AG10803 (cell line): ENCODE data around the gene EML2.

Source experiments
- DNase-seq: peaks from one replicate; pipeline ENCODE4 v3.0.0; 2010; ENCODE audit warnings: low read depth
- H3K4me3 ChIP-seq: 2 replicates; pipeline ENCODE4 v1.5.1; 2011; ENCODE audit warnings: mild to moderate bottlenecking, low read length, control low read depth
- TF ChIP-seq, protein P1 (sequence below): conservative IDR thresholded peaks from 2 replicates; pipeline ENCODE4 v1.5.1; 2011; ENCODE audit warnings: mild to moderate bottlenecking, low read length, control low read depth, inconsistent platforms

Gene EML2

DNA sequence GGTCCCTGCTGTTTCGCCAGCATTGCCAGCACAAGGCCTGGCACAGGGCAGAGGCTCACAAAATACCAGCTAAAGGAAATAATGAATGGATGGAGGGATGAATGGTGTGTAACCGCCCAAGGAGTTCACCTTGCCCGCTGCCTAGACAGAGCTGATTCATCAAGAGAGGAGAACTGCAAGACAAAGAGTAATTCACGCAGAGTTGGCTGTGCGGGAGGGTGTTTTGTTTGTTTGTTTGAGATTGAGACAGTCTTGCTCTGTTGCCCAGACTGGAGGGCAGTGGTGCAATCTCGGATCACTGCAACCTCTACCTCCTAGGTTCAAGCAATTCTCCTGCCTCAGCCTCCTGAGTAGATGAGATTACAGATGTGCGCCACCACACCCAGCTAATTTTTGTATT is 57.6 kb downstream of the EML2 start:
- no peak for DNase-seq
- TF ChIP-seq, protein P1, sequence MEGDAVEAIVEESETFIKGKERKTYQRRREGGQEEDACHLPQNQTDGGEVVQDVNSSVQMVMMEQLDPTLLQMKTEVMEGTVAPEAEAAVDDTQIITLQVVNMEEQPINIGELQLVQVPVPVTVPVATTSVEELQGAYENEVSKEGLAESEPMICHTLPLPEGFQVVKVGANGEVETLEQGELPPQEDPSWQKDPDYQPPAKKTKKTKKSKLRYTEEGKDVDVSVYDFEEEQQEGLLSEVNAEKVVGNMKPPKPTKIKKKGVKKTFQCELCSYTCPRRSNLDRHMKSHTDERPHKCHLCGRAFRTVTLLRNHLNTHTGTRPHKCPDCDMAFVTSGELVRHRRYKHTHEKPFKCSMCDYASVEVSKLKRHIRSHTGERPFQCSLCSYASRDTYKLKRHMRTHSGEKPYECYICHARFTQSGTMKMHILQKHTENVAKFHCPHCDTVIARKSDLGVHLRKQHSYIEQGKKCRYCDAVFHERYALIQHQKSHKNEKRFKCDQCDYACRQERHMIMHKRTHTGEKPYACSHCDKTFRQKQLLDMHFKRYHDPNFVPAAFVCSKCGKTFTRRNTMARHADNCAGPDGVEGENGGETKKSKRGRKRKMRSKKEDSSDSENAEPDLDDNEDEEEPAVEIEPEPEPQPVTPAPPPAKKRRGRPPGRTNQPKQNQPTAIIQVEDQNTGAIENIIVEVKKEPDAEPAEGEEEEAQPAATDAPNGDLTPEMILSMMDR: no peak
- H3K4me3 ChIP-seq: no peak overlapping the region

DNA sequence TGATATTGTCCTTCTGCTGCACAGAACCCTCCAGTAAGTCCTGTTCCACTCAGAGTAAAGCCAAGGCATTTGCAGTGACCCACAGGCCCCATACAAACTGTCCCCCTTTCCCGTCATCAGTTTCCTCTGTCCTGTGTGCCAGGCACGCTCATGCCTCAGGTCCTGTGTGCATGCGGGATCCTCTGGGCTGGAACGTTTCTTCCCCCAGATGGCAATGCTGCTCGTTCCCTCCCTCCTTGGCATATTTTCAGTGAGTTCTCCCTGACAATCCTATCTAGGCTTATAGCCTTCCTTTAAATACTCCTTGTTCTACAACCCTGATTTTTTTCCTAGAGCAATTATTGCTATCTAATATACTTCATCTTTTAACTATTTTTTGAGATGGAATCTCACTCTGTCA is 60.3 kb downstream of the EML2 start:
- TF ChIP-seq, protein P1: no peak
- H3K4me3 ChIP-seq: no peak overlapping the region
- no peak for DNase-seq

DNA sequence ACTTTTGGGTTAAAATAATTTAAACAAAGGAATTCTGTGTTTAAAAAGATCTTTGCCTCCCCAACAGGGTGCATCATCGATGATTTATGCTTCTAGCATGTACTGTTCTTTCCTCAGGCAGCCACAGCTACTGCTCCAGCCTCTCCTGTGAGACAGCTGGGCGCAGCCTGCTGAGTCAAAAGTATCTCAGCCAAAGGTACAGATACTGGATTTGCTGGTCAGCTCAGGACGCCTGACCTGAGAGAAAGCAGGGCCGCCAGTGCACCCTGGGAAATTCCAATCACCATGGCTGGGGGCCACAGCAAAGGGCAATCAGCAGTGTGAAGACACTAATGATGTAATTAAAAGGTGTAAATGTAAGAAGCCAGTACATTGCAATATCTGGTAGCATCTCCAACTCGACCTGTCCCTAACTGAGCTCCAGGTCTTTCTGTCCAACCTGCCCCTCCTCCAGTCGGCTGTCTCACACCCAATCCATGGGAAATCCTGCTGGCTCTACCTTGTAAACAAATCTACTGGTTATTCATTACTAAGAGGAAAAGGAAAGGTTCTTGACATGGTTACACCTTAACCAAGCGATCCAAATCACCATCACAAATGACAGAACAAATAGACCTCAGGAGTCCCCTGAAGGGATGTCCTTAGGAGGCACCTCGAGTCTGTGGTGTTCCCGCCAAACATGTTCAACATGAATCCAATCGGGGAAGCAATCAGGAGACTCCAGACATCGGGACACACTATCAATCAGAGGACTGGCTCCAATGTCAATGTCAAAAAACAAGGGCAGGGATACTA is 61.9 kb downstream of the EML2 start:
- no peak overlapping the region for H3K4me3 ChIP-seq
- TF ChIP-seq, protein P1: no peak
- peak; percentile 83 for DNase-seq

DNA sequence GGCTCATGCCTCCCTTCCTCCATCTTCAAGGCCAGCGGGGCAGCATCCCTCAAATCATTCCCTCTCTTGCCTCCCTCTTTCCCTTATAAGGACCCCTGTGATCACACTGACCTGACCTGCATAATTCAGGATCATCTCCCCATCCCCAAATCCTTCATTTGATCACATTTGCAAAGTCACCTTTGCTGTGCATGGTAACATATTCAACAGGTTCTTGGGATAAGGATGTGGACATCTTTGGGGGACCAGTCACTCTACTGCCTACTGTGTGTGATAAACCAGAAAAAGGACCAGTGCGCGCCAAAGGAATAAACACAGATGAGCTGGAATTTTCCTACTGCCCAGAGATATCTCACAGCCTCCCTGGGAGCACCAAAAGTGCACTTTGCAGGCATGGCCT is 62.5 kb downstream of the EML2 start:
- no peak overlapping the region for H3K4me3 ChIP-seq
- no peak for DNase-seq
- TF ChIP-seq, protein P1: no peak

DNA sequence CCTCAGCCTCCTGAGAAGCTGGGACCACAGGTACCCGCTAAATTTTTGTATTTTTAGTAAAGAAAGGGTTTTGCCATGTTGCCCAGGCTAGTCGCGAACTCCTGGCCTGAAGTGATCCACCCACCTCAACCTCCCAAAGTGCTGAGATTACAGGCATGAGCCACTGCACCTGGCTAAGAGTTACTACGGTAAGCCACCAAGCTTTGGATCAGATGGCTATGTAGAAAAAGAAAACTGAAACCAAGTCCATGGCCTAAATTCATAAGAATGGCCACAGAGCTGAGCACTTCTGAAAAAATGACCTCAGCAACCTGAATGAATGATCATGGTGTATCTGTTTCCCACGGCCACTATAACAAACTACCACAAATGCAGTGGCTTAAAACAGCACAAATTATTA is 64.0 kb downstream of the EML2 start:
- no peak for DNase-seq
- TF ChIP-seq, protein P1: no peak
- no peak overlapping the region for H3K4me3 ChIP-seq

DNA sequence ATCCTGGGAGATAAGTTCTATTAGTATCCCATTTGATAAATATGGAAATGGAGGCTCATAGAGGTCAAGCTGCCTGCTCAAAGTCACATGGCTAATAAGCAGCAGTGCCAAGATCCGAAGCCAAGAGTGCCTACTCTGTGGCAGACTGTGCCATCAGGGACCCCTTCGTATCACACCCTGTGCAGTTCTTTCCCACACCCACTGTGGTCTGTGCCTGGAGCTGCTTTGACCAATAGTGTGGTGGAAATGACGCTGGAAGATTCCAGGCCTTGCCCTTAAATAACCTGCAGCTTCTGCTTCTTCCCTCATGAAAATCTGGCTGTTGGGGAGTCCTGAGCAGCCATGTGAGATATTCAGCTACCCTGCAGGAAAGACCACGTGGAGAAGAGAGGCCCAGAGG is 64.7 kb downstream of the EML2 start:
- TF ChIP-seq, protein P1: no peak
- H3K4me3 ChIP-seq: no peak overlapping the region

DNA sequence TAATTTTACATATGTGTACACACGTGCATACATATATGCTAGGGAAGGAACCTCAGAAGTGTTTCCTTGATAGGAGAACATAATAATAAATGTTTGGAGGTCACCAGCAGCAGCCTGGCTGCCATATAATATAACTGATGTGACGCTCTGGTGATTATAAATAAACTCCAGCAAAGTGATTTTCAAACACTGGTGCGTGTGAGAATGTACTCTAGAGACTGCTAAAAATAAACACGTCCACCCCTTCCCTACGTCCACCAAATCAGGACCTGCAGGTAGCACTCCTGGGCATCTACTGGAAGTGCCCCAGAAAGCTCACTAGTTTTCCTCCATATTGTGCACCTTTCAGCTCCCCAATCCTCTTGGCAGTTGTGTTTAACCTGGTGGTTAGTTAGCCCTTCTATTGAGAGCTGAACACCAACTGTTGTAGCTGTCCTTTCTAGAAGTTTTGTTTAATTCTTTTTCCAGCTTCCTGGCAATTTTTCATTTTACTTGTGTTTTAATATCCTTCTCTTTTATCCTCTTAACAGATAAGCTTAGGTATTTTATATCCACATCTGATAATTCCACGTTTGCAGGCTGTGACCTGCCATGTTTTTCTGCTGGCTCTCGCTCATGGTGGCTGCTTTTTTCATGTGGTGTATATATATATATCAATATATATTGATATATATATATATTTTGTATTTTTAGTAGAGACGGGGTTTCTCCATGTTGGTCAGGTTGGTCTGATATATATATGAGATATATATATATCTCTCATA is 67.6 kb downstream of the EML2 start:
- TF ChIP-seq, protein P1: no peak
- H3K4me3 ChIP-seq: no peak overlapping the region
- DNase-seq: no peak

More for the DNA sequence above, 64.7 kb downstream of the EML2 start:
- no peak for DNase-seq
